GM19397 (cell line): ENCODE data around the gene GALM.
A peak's percentile ranks its signal among the peaks of the same experiment; 100 is the strongest.

Experiments
- ATAC-seq: cut with Tn5 transposase; IDR thresholded peaks from one replicate; pipeline ENCODE4 v1.9.1; 2021; ENCODE audit warnings: mild to moderate bottlenecking, moderate library complexity; ENCODE audit not compliant: unreplicated experiment

The GALM gene

DNA sequence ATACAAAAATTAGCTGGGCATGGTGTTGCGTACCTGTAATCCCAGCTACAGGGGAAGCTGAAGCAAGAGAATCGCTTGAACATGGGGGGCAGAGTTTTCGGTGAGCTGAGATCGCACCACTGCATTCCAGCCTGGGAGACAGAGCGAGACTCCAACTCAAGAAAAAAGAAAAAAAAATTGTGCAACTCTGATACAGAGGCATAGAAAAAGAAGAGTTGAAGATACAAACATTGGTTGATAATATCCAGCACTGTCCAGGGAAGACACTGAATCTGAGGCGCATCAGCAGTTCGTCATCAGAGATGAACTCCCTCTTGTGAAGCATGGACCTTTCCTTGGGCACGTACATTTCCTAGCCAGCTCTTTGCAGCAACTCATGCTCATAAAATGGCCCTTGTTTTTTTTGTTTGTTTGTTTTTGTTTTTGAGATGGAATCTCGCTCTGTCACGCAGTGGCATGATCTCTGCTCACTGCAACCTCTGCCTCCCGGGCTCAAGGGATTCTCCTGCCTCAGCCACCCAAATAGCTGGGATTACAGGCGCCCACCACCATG lies 16.7 kb upstream of the GALM start:
- no peak for ATAC-seq

DNA sequence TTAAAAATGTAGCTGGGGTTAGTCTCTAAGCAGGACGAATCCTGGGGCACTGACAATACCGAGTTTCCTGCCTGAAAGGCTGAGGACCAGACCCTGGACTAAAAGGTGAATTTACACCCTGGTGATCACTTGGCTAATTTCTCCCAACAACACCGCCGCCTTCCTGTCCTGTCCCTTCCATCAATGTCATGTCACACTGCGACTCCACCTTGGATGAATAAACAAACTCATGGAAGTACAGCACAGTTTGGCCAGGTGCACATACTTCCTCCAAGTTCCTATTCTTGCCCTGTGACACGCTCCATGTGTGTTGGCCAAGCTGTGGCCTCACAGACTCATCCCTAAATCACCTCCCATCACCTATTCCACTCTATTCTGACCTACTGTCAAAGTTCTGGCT lies 15.9 kb upstream of the GALM start:
- no peak for ATAC-seq

DNA sequence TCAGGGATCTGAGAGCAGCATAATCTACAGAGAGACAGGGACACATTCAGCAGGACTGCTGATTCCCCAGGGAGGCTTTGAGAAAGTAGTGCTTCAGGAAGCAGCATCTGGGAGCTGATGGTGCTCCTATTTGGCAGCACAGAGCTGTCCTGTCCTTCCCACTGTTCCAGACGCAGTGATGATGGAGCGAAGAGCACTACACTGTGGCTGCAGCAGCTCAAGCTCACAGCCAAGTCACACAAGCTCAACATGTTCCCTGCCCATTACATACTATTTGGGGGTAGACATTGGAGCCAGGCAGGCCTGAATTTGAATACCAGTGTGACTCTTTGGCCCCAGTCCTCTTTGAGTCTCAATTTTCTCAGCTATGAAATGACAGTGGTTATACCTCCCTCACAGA lies 15.2 kb upstream of the GALM start:
- no peak for ATAC-seq

DNA sequence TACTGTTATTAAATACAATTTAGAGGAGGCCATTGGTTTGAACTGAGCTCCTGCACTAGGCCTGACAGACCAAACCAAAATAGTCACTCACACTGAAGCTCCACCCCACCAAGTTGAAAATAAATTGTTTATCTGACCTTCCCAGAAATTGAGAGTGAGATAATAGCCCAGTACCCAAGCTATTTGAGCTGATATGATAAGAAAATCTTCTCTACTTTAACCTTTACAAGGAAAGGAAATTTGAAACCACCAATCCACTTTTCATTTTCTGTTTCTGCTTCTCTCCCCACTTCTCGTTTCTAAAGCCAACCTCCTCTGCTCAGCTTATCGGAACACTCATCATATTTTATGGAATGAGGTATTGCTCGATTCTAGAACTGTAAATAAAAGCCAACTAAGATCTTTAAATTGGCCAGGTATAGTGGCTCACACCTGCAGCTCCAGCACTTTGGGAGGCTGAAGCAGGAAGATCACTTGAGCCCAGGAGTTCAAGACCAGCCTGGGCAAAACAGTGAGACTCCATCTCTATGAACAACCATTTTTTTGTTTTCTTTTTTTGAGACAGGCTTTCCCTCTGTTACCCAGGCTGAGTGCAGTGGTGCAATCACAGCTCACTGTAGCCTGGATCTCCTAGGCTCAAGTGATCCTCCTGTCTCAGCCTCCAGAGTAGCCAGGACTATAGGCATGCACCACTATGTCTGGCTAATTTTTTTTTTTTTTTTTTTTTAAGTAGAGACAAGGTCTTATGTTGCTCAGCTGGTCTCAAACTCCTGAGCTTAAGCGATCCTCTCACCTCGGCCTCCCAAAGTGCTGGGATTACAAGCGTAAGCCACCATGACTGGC lies 13.3 kb upstream of the GALM start:
- ATAC-seq, result no peak

DNA sequence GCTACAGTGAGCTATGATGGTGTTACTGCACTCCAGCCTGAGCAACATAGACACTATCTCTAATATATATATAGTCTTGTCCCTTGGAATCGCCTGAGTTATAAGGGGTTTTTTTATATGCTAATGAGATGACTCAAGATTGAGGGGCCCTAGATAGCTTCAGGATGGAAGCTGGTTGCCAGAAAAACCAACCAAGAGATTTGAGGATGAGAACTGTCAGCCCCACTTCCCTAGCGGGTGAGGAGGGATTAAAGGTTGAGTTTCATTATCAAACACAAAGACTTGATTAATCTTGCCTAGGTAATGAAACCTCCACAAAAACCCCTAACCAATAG lies 12.6 kb upstream of the GALM start:
- no peak for ATAC-seq

DNA sequence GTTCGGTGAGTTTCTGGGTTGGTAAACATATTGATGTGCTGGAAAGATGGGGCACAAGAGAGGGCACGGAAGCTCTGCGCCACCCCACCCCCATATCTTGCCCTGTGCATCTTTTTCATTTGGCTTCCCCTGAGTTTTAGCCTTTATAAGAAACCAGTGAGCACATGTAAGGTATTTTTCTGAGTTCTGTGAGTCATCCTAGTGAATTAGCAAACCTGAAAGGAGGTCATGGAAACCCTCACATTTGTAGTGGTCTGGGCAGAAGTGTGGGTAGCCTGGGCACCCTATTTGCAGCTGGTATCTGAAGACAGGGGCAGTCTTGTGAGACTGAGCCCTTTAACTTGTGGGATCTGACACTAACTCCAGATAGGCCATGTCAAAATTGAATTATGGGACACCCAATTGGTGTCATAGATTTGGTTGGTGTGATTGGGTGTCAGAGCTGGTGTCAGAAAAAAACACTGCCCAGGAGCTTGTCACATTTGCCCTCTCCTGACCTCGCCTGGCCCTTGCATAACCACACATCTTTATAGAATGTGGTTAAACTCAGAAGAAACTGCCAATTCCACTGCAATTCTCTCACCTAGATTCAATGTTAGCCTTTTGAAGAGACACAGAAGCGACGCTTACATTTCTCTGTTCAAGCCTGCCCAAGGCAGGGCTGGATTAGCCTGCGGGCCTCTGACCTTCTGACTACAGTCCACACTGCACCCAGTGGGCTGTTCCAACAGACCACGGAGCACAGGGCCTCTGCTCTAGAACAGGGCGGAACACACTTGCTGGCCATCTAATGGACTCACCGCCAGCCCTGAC lies 12.0 kb upstream of the GALM start:
- ATAC-seq, result no peak

DNA sequence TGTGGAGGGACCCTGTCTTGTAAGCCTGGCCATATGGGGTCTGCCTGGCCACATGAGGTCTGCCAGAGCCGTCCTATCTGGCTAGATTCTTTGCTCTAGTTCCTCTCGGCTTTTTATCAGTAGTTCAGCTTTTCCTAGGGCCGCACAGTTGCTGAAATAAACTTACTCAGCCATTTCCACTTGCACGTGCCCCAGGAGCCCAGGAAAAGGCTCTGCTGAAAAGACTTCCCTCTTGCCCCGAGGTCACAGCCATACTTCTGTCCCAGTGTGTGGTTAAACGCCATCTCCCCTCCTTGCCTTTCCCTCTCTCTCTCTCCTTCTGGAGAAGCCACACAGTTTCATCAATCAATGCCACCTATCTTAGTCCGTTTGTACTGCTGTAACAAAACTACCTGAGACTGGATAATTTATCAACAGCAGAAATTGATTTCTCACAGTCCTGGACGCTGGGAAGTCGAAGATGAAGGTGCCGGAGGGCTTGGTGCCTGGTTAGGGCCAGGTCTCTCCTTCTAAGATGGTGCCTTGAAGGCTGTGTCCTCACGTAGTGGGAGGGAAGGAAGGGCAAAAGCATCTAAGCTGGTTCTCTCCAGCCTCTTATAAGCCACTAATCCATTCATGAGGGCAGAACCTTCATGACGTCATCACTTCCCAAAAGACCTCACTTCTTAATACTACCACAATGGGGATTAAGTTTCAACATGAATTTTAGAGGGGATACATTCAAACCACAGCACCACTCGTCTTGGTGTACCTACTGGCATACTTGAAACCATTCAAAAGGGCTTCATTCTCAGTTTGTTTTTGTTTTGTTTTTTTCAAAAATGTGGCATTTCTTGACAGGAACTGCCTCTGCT lies 11.2 kb upstream of the GALM start:
- ATAC-seq, result no peak

DNA sequence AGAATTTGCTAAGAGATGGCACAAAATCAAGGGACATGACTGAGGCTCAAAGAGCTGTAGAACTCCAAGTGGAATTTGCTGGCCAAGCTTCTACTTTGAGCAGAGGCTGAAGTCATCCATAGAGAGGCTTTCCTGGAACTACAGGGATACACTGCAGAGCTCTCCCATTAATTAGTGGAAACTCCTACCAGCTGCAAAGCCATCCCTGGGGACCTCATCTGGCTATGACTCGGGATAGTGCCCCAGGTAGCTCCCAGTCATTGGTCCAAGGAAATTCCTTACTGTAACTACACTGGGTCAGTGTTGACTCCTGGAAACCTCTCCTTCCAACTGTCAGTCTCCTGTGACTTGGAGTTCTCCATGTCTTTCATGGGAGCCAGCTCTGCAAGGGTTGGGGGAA lies 10.5 kb upstream of the GALM start:
- no peak for ATAC-seq

DNA sequence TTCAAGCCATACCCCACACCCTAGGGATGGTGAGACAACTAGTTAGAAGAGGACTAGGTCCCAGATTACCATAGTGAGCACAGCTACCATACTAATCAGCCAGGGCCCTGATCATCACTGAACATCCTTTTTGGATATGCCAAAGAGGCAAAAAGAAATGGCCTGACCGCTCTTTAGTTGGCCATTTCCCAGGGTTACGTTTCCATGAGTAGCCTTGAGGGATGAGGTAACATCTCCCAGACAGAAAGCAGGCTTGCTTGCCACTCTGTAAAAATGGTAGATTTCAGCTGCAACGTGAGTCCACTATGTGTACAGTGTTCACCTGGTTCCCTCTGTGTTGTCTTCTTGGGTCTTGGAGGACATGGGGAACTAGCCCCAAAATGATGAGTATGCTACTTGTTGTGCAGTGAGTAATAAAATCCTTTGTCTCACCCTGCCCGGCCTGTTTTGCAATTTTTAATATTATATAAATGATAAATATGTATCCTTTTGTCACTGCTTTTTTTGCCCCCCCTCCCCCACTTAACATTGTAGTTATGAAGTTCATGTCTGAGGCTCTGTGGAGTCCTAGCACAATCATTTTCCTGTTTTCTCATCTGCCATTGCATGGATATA lies 8.9 kb upstream of the GALM start:
- no peak for ATAC-seq

DNA sequence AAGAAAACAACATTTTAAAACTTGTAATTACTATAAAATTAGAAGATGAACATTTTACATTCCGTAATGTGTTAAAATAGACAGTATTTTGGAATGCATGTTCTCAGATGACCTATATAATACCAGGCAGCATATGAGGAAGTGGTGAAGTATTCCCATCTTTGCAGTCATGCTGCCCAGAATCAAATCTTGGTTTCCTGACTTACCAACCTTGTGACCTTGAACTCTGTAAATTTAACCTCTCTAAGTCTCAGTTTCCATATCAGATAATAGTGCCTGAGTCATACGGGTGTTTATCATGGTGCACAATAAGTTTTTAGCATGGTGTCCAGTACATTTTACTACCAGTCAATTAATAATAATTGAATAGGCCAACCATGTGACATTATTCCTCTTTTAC lies 7.3 kb upstream of the GALM start:
- ATAC-seq, result no peak

DNA sequence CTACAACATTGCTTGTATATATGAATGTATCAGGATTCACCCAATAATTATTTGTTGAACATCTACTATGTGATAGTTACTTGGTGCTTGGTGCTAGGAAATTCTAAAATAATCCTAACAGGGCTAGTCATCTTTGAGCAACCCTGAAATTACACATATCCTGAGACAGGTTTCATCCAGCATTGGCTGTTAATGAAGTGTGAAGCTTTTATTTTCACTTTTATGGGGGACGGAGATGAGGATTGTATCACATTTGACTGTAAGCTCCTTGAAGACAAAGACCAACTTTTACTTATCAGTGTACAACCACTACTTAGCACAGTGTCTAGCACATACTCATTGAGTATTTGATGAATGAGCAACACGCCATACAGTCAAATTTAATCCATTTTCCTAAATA lies 6.8 kb upstream of the GALM start:
- ATAC-seq, result no peak

DNA sequence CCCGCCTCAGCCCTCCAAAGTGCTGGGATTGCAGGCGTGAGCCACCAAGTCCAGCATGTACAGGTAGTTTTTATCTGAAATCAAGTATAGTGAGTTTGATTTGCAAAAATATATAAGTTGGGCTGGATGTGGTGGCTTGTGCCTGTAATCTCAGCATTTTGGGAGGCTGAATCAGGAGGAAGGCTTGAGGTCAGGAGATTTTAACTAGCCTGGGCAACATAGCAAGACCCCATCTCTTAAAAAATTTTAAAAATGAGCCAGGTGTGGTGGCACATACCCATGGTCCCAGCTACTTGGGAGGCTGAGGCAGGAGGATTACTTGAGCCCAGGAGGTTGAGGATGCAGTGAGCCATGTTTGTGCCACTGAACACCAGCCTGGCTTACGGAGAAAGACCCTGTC lies 5.6 kb upstream of the GALM start:
- ATAC-seq, result no peak

DNA sequence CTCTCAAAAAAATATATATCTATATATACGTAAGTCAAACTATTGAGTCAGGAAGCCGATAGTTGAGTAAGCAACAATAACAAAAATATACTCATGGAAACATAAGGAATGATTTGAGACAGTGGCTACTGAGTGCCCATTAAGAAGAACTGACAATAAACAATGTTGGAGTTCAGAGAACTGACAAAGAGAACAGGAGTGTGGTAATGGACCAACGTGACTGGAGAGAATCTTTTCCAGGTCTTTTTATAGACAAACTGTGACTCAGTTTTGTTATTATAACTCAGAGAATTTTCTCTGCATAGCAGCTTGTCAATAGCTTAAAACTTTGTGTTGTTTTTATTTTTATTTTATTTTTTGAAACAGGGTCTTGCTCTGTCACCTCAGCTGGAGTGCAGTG lies 4.6 kb upstream of the GALM start:
- no peak for ATAC-seq

DNA sequence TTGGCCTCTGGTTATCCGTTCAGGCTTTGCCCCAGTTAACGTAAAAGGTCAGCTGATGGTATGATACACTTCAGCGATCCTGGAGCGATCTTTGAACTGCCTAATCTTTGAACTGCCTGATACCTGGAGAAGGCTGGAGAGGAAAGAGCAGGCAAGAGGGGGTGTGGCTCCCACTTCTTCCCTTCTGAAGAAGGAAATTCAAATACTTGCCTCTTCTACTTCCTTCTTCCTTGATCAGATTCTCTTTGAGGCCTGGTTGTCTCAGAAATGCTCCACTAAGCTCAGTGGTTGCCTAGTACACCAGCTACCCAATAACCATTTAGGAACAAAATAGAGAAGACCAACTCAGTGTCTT lies 619 bp downstream of the GALM start:
- ATAC-seq, result peak; percentile 22

DNA sequence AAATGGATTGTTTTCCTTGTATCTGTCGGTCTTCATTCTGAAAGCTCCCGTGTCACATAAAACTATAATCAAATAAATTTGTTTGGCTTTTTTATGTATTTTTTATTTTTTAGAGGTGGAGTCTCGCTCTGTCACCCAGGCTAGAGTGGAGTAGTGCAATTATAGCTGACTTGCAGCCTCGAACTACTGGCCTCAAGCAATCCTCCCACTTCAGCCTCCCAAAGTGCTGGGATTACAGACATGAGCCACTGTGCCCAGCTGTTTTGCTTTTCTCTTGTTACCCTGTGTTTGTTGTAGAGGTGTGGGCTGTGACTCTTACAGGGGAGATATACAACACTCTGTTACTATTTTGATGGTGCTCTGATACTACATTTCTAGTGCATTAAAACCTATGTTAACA lies 2.2 kb downstream of the GALM start:
- no peak for ATAC-seq

DNA sequence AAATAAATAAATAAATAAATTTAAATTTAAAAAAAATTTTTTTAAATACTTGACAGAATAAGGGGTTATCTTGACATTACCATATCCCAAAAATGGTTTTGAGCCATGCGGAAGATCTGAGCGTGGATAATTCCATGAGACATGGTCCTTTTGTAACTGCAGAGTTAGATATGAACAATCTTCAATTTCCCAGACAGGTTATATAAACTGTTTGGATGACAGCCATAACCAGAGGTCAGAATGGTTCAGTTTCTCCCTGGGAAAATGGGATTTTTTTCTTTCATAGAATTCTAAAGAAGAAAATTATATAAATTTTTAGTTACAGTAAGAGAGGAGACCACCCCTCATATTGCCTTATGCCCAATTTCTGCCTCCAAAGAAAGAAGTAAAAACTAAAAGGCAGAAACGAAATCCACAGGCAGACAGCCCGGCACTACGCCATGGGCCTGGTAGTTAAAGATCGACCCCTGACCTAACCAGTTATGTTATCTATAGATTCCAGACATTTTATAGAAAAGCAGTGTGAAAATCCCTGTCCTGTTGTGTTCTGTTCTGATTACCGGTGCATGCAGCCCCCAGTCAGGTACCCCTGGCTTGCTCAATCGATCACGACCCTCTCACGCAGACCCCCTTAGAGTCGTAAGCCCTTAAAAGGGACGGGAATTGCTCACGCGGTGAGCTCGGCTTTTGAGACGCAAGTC lies 3.0 kb downstream of the GALM start:
- no peak for ATAC-seq

DNA sequence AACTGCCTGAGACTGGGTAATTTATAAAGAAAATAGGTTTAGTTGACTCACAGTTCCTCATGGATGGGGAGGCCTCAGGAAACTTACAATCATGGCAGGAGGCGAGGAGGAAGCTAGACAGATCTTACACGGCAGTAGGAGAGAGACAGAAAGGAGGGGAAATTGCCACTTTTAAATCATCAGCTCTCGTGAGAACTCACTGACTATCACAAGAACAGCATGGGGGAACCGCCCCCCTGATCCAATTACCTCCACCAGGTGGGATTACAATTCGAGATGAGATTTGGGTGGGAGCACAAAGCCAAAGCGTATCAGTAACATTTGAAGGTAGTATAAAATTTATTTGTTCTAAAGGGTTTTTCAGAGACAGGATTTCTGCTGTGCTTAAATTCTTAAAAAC lies 5.4 kb downstream of the GALM start:
- ATAC-seq, result no peak

DNA sequence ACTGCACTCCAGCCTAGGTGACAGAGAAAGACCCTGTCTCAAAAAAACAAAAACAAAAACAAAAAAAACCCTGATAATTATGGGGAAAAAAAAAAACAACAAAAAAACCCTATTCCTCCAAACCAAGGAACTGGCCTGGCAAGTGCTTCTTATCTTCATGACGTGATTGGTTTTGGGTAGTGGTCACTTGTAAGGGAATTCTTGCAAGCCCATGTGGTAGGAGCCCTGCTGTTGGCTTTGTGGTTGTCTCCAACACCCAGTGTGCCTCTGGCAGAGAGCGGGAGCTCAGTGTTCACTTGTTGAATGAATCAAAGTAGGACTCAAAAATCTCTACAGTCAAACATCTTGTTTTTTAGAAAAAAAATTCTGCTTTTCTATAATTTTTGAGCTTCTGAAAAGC lies 6.0 kb downstream of the GALM start:
- no peak for ATAC-seq

DNA sequence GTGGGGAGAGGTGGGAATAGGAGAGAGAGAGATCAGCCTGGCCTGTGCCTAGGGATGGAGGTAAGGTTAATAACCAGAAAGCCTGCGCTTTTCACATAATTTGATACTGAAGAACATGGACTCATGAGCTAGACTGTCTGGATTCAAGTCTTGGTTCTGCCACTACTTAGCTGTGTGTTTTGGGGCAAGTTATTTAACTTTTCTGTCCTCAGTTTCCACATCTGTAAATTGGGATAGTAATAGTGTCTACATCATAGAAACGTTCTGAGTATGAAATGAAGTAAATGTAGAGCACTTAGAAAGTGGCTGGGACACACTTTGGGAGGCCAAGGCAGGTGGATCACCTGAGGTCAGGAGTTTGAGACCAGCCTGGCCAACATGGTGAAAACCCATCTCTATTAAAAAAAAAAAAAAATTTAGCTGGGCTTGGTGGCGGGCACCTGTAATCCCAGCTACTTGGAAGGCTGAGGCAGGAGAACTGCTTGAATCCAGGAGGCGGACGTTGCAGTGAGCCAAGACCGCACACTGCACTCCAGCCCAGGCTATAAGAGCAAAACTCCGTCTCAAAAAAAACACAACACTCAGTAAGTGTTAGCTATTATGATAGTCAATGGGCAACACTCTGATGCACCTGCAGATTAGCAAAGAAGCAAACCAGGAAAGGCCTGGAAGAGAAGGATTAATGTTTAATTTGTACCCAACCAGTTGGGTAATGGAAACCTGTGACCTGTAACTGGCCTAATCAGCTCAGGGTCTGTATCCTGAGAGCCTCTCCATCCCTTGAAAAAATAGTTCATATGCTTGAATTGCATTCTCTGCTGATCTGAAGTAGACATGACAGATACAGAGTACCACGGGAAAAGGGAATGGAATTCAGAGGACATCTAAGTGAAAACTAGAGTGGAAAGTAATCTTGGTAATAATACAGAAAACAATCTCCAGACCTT lies 6.8 kb downstream of the GALM start:
- no peak for ATAC-seq
